Endothelial cell of umbilical vein (primary cell): ENCODE results near the gene TOX2. TPM values are rescaled to one million over a fixed set of nuclear protein-coding genes. Genes with fewer than 3 reads are reported as not detected.

Experiments
- BruUV-seq: library from RNA; stranded (reverse); fragments of 400-500 nt; replicated peaks from 2 replicates; lab custom pipeline; 2021; lab: Mats Ljungman, UMichigan
- CTCF ChIA-PET: fragments of 300-600, 350-600 bp; sonication (Branson Sonifier 250); formaldehyde crosslinking; loops from one replicate; lab custom pipeline; 2021; ENCODE audit warnings: antibody characterized with exemption, inconsistent platforms; lab: Charles Lee
- POLR2A ChIA-PET: fragments of 300-600, 350-600 bp; sonication (Branson Sonifier 250); formaldehyde crosslinking; loops from one replicate; lab custom pipeline; 2021; ENCODE audit warnings: antibody characterized with exemption, inconsistent platforms; lab: Charles Lee
- DNase-seq: peaks from one replicate; pipeline ENCODE4 v3.0.0-alpha.2; 2011; ENCODE audit warnings: low read depth, low spot score
- FAIRE-seq: peaks from 2 replicates; lab custom pipeline; 2011; peaks lifted over from hg19 to GRCh38; lab: Jason Lieb, UNC
- H2AFZ ChIP-seq: 2 replicates; pipeline ENCODE4 v1.6.0; 2012; ENCODE audit warnings: low read depth, low read length, control low read depth, inconsistent platforms
- H3K27ac ChIP-seq: 2 replicates; pipeline ENCODE4 v1.5.1; 2011; ENCODE audit warnings: low read depth, mild to moderate bottlenecking, control low read depth, low read length, moderate library complexity; ENCODE audit not compliant: insufficient read depth
- H3K27me3 ChIP-seq, 2 experiments: 2 replicates each; pipeline versions ENCODE4 v1.6.0 to v1.6.1; 2011; ENCODE audit warnings: low read length in 2 of 2, mixed read lengths in 1 of 2; ENCODE audit not compliant: control insufficient read depth in 2 of 2, insufficient read depth in 2 of 2
- H3K36me3 ChIP-seq, 2 experiments: 2 replicates in 1 of 2; 3 replicates in 1 of 2; pipeline ENCODE4 v1.5.1; 2011; ENCODE audit warnings: low read length in 2 of 2, mild to moderate bottlenecking in 1 of 2, moderate library complexity in 1 of 2; ENCODE audit not compliant: control insufficient read depth in 2 of 2, insufficient read depth in 2 of 2; ENCODE audit errors: extremely low read depth in 1 of 2
- H3K4me1 ChIP-seq: 3 replicates; pipeline ENCODE4 v1.5.1; 2011; ENCODE audit warnings: mild to moderate bottlenecking, low read length; ENCODE audit not compliant: control insufficient read depth, insufficient read depth; ENCODE audit errors: extremely low read depth
- H3K4me2 ChIP-seq: 2 replicates; pipeline ENCODE4 v1.6.1; 2011; ENCODE audit warnings: low read length, control low read depth, mixed read lengths; ENCODE audit not compliant: insufficient read depth
- H3K4me3 ChIP-seq, 3 experiments: fragments of 200-600 bp in 1 of 3; sonication (generic), shearing (Covaris generic) in 1 of 3; replicated peaks in 1 of 3; 2 replicates each; pipeline ENCODE4 v1.5.1; 2011 to 2016; ENCODE audit warnings: control low read depth in 3 of 3, low read length in 3 of 3, mild to moderate bottlenecking in 2 of 3, inconsistent platforms in 1 of 3, low read depth in 1 of 3, moderate library complexity in 1 of 3; ENCODE audit not compliant: insufficient read depth in 1 of 3
- H3K79me2 ChIP-seq: 2 replicates; pipeline ENCODE4 v1.6.0; 2012; ENCODE audit warnings: low read length, inconsistent platforms; ENCODE audit not compliant: control insufficient read depth, insufficient read depth
- H3K9ac ChIP-seq: replicated peaks from 2 replicates; pipeline ENCODE3; 2011; ENCODE audit warnings: low read length, control low read depth; ENCODE audit not compliant: insufficient read depth; ENCODE audit errors: extremely low read depth
- H3K9me1 ChIP-seq: replicated peaks from 3 replicates; pipeline ENCODE4 v1.6.0; 2011; ENCODE audit warnings: mild to moderate bottlenecking, low read length; ENCODE audit not compliant: control insufficient read depth, insufficient read depth; ENCODE audit errors: extremely low read depth
- H3K9me3 ChIP-seq: replicated peaks from 2 replicates; pipeline ENCODE4 v1.5.1; 2012; ENCODE audit warnings: low read length, inconsistent platforms; ENCODE audit not compliant: control insufficient read depth, insufficient read depth
- H4K20me1 ChIP-seq: replicated peaks from 2 replicates; pipeline ENCODE3; 2011; ENCODE audit warnings: mild to moderate bottlenecking, low read length; ENCODE audit not compliant: control insufficient read depth, insufficient read depth; ENCODE audit errors: extremely low read depth
- EZH2 ChIP-seq: IDR thresholded peaks from 2 replicates; pipeline ENCODE4 v1.6.1; 2012; ENCODE audit warnings: borderline replicate concordance, low read depth, mild to moderate bottlenecking, moderate library complexity, low read length, inconsistent platforms; ENCODE audit not compliant: severe bottlenecking
- FOS ChIP-seq: IDR thresholded peaks from 2 replicates; pipeline ENCODE4 v1.6.1; 2011; ENCODE audit warnings: mild to moderate bottlenecking, low read length, moderate library complexity, borderline replicate concordance; ENCODE audit not compliant: insufficient read depth
- GATA2 ChIP-seq: IDR thresholded peaks from 2 replicates; pipeline ENCODE4 v1.7.0; 2011; ENCODE audit warnings: low read depth, mild to moderate bottlenecking, moderate library complexity, mixed read lengths, low read length; ENCODE audit not compliant: insufficient read length, insufficient read depth
- JUN ChIP-seq: IDR thresholded peaks from 2 replicates; pipeline ENCODE4 v1.6.1; 2011; ENCODE audit warnings: borderline replicate concordance, low read depth; ENCODE audit not compliant: insufficient read length, insufficient read depth
- MAX ChIP-seq: IDR thresholded peaks from 2 replicates; pipeline ENCODE4 v1.6.1; 2011; ENCODE audit not compliant: insufficient read depth, insufficient read length
- MYC ChIP-seq: IDR thresholded peaks from one replicate; pipeline ENCODE4 v1.6.1; 2011; ENCODE audit warnings: mild to moderate bottlenecking, low read depth, low read length
- POLR2A ChIP-seq: IDR thresholded peaks from 2 replicates; pipeline ENCODE4 v1.6.1; 2012; ENCODE audit warnings: low read depth, mild to moderate bottlenecking, control low read depth, low read length
- POLR2AphosphoS5 ChIP-seq: IDR thresholded peaks from 2 replicates; pipeline ENCODE4 v1.6.1; 2012; ENCODE audit warnings: low read depth, mild to moderate bottlenecking, control low read depth, low read length, moderate library complexity; ENCODE audit not compliant: insufficient read depth
- dilution Hi-C: fragments of 300-500 bp; cut with MboI; formaldehyde crosslinking; loops from one replicate; pipeline ENCODE4 v1.15.0; 2019; ENCODE audit warnings: low sequenced_read_pairs; ENCODE audit not compliant: extremely low pct_ligation_motif_present
- intact Hi-C: fragments of 100-400 bp; cut with micrococcal nuclease; formaldehyde crosslinking; loops from one replicate; pipeline ENCODE4 v1.10.0; 2022
- polyA plus RNA-seq, 4 experiments: library from polyadenylated mRNA; depleted of rRNA in 3 of 4; stranded (reverse) in 3 of 4; unstranded in 1 of 4; fragments of >200 nt; gene quantifications; 2 replicates each; pipeline versions ENCODE4 v1.2.1 to v1.2.3, GENCODE V29; 2011 to 2012; ENCODE audit warnings: missing spikeins in 1 of 4
- total RNA-seq: library from RNA; stranded (reverse); gene quantifications from 2 replicates; pipeline ENCODE4 v1.2.3, GENCODE V29; 2021
- TF ChIP-seq, protein P1 (sequence below), 2 donors: IDR thresholded peaks; 1 replicate in 1 of 2; 2 replicates in 1 of 2; pipeline ENCODE4 v1.5.1; 2011; ENCODE audit warnings: low read length in 2 of 2, mild to moderate bottlenecking in 2 of 2, moderate library complexity in 2 of 2, control low read depth in 1 of 2, inconsistent platforms in 1 of 2, low read depth in 1 of 2; ENCODE audit not compliant: insufficient read depth in 1 of 2; ENCODE audit errors: extremely low read depth in 1 of 2

Gene TOX2
- total and polyA plus RNA-seq, 2 donors (not counting 3 experiments of a cell fraction or from before 2014, with no cell fraction given) = 7.0 to 18.6 TPM

DNA sequence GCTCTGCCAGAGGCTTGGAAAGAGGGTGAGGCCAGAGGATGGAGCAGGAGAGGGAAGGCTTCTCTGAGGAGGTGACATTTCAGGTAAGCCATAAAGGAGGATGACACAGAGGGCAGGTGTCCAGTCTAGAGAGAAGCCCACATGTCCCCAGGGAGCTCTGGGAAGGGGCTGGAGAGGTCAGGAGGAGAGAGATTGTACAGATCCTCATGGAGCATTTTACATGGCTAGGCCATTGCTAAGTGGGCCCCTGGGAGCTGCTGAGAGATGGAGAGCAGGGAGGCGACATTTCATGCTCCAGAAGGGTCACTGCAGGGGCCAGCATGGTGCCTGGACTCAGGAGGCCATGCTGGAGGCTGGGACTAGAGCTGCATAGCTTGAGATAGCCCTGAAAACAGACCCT, 124.5 kb downstream of the TOX2 start:
- no peaks in the 10 kb centered on the region for H3K9me3 ChIP-seq
- dilution Hi-C loops = no loop called here
- FAIRE-seq = no peak
- H3K4me3 ChIP-seq = no peak overlapping the region
- ChIA-PET CTCF (no interaction called here), POLR2A (no interaction called here)
- DNase-seq = no peak
- H3K27ac ChIP-seq = no peak overlapping the region
- H3K27me3 ChIP-seq = peaks cover 0 to 8% of the 10 kb centered on the region in 2 experiments
- H4K20me1 ChIP-seq = no peaks in the 10 kb centered on the region
- no peaks in the 10 kb centered on the region for H3K79me2 ChIP-seq
- no peak overlapping the region for H3K9ac ChIP-seq
- no peaks in the 10 kb centered on the region for H3K36me3 ChIP-seq
- BruUV-seq = no TSS peak
- TF ChIP-seq JUN = no peak
- H3K9me1 ChIP-seq = no peaks in the 10 kb centered on the region
- H2AFZ ChIP-seq = no peak overlapping the region
- H3K4me1 ChIP-seq = no peaks in the 10 kb centered on the region
- H3K4me2 ChIP-seq = no peak overlapping the region
- intact Hi-C loops = no loop called here

- dilution Hi-C loops (no loop called here), intact Hi-C loops (no loop called here)
These were observed 125.1 kb downstream of the TOX2 start for GRCh38 chr20:44039741-44040140.

More at GRCh38 chr20:44039741-44040140, 125.1 kb downstream of the TOX2 start:
- H3K9me3 ChIP-seq = no peaks in the 10 kb centered on the region
- H3K4me2 ChIP-seq = no peak overlapping the region
- no peak overlapping the region for H2AFZ ChIP-seq
- FAIRE-seq = no peak
- POLR2A ChIA-PET = no interaction called here
- no peaks in the 10 kb centered on the region for H3K4me1 ChIP-seq
- TF ChIP-seq GATA2 (no peak), MYC (no peak), MAX (no peak), JUN (no peak), POLR2A (no peak), EZH2 (no peak), POLR2AphosphoS5 (no peak), FOS (no peak)
- TF ChIP-seq, protein P1, sequence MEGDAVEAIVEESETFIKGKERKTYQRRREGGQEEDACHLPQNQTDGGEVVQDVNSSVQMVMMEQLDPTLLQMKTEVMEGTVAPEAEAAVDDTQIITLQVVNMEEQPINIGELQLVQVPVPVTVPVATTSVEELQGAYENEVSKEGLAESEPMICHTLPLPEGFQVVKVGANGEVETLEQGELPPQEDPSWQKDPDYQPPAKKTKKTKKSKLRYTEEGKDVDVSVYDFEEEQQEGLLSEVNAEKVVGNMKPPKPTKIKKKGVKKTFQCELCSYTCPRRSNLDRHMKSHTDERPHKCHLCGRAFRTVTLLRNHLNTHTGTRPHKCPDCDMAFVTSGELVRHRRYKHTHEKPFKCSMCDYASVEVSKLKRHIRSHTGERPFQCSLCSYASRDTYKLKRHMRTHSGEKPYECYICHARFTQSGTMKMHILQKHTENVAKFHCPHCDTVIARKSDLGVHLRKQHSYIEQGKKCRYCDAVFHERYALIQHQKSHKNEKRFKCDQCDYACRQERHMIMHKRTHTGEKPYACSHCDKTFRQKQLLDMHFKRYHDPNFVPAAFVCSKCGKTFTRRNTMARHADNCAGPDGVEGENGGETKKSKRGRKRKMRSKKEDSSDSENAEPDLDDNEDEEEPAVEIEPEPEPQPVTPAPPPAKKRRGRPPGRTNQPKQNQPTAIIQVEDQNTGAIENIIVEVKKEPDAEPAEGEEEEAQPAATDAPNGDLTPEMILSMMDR (IDR thresholded peaks at IDR 0.05; ENCODE audit: extremely low read depth in 1 of 2, insufficient read depth in 1 of 2, low read depth in 1 of 2, low read length in 2 of 2) = no peak
- peaks cover 0 to 8% of the 10 kb centered on the region in 2 experiments for H3K27me3 ChIP-seq
- no peak overlapping the region for H3K4me3 ChIP-seq
- H3K9me1 ChIP-seq = no peaks in the 10 kb centered on the region
- no peaks in the 10 kb centered on the region for H3K36me3 ChIP-seq
- no peaks in the 10 kb centered on the region for H4K20me1 ChIP-seq
- no peak overlapping the region for H3K9ac ChIP-seq
- no peak overlapping the region for H3K27ac ChIP-seq
- DNase-seq = no peak
- no TSS peak for BruUV-seq
- H3K79me2 ChIP-seq = no peaks in the 10 kb centered on the region
- CTCF ChIA-PET = no interaction called here
